ENCODE results near the gene RAD51B.

The RAD51B gene

DNA sequence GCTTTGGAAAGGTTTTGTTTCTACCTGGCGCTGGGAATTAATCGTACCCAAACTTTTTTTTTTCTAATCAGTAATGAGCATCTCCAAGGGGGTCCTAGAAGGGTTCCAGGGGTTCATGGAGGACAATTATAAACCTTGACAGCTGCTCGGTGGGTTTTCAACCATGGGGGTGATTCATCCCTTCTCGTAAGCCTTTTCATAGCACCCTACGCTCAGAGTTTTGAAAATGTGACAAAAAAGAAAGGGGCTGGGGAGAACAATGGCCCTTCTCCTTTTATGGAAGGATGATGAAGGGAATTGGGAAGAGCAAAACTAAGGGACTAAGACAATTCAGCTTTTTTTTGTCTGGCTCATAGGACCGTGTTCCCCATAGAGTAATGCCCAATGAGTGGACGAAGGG lies 776.6 kb downstream of the RAD51B start:
- Histone ChIP-seq H3K27me3 (ENCODE audit: insufficient read depth, poor library complexity, severe bottlenecking) (no peaks in the 10 kb centered on the region), H3K4me1 (ENCODE audit: insufficient read depth, poor library complexity, severe bottlenecking) (peaks cover 20% of the 10 kb centered on the region), H3K4me3 (ENCODE audit: severe bottlenecking) (no peak overlapping the region), H3K27ac (ENCODE audit: poor library complexity, severe bottlenecking) (no peak overlapping the region), H3K9me3 (ENCODE audit: severe bottlenecking) (no peaks in the 10 kb centered on the region), H3K36me3 (ENCODE audit: low read depth) (no peaks in the 10 kb centered on the region)
- DNase-seq (ENCODE audit: low spot score) (no peak), ATAC-seq (ENCODE audit: low read depth) (no peak)
- TF ChIP-seq, protein P1, sequence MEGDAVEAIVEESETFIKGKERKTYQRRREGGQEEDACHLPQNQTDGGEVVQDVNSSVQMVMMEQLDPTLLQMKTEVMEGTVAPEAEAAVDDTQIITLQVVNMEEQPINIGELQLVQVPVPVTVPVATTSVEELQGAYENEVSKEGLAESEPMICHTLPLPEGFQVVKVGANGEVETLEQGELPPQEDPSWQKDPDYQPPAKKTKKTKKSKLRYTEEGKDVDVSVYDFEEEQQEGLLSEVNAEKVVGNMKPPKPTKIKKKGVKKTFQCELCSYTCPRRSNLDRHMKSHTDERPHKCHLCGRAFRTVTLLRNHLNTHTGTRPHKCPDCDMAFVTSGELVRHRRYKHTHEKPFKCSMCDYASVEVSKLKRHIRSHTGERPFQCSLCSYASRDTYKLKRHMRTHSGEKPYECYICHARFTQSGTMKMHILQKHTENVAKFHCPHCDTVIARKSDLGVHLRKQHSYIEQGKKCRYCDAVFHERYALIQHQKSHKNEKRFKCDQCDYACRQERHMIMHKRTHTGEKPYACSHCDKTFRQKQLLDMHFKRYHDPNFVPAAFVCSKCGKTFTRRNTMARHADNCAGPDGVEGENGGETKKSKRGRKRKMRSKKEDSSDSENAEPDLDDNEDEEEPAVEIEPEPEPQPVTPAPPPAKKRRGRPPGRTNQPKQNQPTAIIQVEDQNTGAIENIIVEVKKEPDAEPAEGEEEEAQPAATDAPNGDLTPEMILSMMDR (IDR thresholded peaks at IDR 0.05; ENCODE audit: poor library complexity, severe bottlenecking): no peak

DNA sequence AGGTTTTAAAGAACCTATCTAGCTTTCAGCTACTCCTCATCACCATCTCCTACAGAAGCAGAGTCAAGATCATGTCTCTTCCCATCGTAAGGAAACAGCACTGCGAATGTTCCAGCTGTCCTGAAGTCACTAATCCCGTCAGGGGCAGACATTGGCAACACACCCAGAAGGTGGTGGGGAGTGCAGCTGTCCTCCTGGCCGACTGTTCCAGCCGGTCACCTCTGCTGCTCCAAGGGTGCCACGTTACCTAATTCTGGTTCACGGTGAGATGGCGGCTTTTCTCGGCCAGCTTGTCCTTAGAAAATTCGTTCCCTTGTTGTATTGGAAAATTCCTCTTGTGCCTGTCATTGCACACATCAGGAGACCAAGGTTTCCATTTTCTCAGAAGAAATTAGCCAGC lies 777.1 kb downstream of the RAD51B start:
- no peak overlapping the region for H3K27ac ChIP-seq (ENCODE audit: poor library complexity, severe bottlenecking)
- no peaks in the 10 kb centered on the region for H3K27me3 ChIP-seq (ENCODE audit: insufficient read depth, poor library complexity, severe bottlenecking)
- no peak overlapping the region for H3K4me3 ChIP-seq (ENCODE audit: severe bottlenecking)
- no peak for ATAC-seq (ENCODE audit: low read depth)
- H3K36me3 ChIP-seq (ENCODE audit: low read depth): no peaks in the 10 kb centered on the region
- peak; percentile 48 for DNase-seq (ENCODE audit: low spot score)
- TF ChIP-seq, protein P1 (IDR thresholded peaks at IDR 0.05; ENCODE audit: poor library complexity, severe bottlenecking): no peak
- H3K4me1 ChIP-seq (ENCODE audit: insufficient read depth, poor library complexity, severe bottlenecking): peaks cover 20% of the 10 kb centered on the region
- no peaks in the 10 kb centered on the region for H3K9me3 ChIP-seq (ENCODE audit: severe bottlenecking)

DNA sequence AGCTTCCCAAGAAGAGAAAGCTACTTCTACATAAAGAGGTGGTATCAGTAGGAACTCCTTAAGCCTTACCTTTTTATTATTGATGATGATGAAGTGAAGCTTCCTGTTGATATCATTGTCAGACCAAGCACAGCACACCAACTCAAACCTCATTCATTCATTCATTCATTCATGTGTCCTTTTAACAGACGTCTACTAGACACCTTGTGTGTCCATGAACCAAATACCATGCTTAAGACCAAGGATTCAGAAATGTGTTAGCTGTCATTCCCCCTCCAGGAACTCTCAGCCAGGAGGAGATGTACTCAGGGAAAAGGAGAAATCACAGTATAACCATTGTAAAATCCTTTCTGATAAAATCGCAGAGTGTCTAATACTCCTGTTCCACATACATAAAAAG lies 778.5 kb downstream of the RAD51B start:
- H3K27me3 ChIP-seq (ENCODE audit: insufficient read depth, poor library complexity, severe bottlenecking): no peaks in the 10 kb centered on the region
- no peak for DNase-seq (ENCODE audit: low spot score)
- no peak overlapping the region for H3K4me3 ChIP-seq (ENCODE audit: severe bottlenecking)
- TF ChIP-seq, protein P1 (IDR thresholded peaks at IDR 0.05; ENCODE audit: poor library complexity, severe bottlenecking): no peak
- peak overlapping the region; percentile 90 for H3K27ac ChIP-seq (ENCODE audit: poor library complexity, severe bottlenecking)
- peaks cover 20% of the 10 kb centered on the region for H3K4me1 ChIP-seq (ENCODE audit: insufficient read depth, poor library complexity, severe bottlenecking)
- no peaks in the 10 kb centered on the region for H3K9me3 ChIP-seq (ENCODE audit: severe bottlenecking)
- no peak for ATAC-seq (ENCODE audit: low read depth)
- no peaks in the 10 kb centered on the region for H3K36me3 ChIP-seq (ENCODE audit: low read depth)

DNA sequence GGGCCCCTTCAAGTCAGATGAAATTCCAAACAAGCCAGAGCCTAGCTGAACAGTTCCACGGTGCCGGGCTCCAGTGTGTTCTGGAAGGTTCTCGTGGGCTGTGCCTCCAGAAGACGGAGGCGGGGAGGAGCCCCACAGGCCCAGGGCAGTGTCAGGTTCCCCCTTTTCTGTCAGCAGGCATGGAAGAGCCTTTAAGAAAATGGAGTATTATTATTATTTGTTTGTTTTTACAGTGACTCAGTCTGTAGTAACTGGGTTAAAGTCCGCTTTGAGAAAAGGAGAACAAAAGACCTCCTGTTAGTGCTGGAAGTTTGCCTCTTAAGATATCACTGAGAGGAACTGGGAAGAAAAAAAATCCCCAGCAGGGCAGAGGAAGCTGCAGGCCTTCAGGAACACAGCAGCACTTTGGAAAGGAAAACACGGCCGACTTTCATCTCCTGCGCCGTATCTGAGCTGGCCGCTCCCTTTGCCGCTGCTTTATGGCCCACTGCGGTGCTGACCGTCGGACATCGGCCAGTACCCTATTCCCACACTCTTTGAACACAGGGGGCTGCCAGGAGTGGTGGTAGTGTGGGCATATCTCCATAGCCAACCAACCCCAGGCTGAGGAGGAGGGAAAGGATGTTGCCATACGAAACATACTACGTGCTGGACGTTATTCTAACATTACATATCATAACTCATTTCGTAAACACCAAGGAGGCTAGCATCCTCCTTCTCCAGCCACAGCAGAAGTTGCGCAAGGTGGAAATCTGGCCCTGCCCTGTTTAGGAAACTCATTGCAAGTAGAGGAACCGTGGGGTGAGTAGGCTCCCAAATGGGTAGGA lies 779.3 kb downstream of the RAD51B start:
- Histone ChIP-seq H3K9me3 (ENCODE audit: severe bottlenecking) (no peaks in the 10 kb centered on the region), H3K27ac (ENCODE audit: poor library complexity, severe bottlenecking) (peak overlapping the region; percentile 90), H3K4me1 (ENCODE audit: insufficient read depth, poor library complexity, severe bottlenecking) (peaks cover 20% of the 10 kb centered on the region), H3K4me3 (ENCODE audit: severe bottlenecking) (no peak overlapping the region), H3K36me3 (ENCODE audit: low read depth) (no peaks in the 10 kb centered on the region), H3K27me3 (ENCODE audit: insufficient read depth, poor library complexity, severe bottlenecking) (no peaks in the 10 kb centered on the region)
- peak; percentile 86 for ATAC-seq (ENCODE audit: low read depth)
- DNase-seq (ENCODE audit: low spot score): peak; percentile 67
- TF ChIP-seq, protein P1 (IDR thresholded peaks at IDR 0.05; ENCODE audit: poor library complexity, severe bottlenecking): no peak

Data from RWPE2 (cell line).